ENCODE measurements around the gene ANKLE1.

GRCh38 chr19:17332360-17332676 lies 50.6 kb downstream of the ANKLE1 start:
- TF ChIP-seq CTCF (IDR thresholded peaks at IDR 0.05 in 8 of 11, conservative IDR thresholded peaks at IDR 0.05 in 3 of 11) (no peak), POLR2AphosphoS5 (IDR thresholded peaks at IDR 0.05) (no peak)

Measured in spleen (tissue), 7 donors.